ENCODE data around the gene FADS2. TPM values are rescaled to one million over a fixed set of nuclear protein-coding genes. Genes with fewer than 3 reads are reported as not detected.

Gene FADS2
- 19.3 and 23.1 TPM in 2 replicates for total RNA-seq (2014; rRNA removed; shearing (Covaris generic))
- 72.9 and 89.1 TPM in 2 replicates for polyA plus RNA-seq (2014; cell fraction: nucleus; rRNA removed)

GRCh38 chr11:61827571-61828378 is at the start of gene FADS2:
Gene FADS2, plus strand, starts transcription at chr11:61828300. Its CDS starts 91 bp downstream, at chr11:61828391.
- DNase-seq (ENCODE audit: extremely low read depth, low read depth): no peak

DNA sequence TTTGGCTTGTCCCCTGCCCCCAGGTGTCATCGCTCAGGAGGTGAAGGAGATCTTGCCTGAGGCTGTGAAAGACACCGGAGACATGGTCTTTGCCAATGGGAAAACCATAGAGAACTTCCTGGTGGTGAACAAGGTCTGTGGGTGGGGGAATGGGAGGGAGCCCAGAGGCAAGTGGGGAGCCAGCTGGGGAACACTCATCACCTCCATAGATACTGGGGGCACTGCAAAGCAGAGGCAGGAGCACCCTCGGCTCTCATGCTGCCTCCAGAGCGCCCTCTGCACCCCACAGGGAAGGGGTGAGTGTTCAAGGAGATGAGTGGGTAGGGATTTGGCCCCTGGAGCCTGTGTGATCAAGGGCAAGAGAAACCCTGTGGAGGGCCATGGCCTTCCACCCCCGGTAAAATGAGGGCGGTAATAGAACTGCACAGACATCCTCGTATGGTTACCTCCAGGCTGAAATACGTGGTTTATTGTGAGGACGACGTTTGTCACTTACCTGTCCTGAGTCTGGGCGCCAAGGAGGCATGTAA is 49.7 kb upstream of the FADS2 start:
- no peak for DNase-seq (ENCODE audit: extremely low read depth, low read depth)

GRCh38 chr11:61778920-61779650 is 49.0 kb upstream of the FADS2 start:
- no peak for DNase-seq (ENCODE audit: extremely low read depth, low read depth)

DNA sequence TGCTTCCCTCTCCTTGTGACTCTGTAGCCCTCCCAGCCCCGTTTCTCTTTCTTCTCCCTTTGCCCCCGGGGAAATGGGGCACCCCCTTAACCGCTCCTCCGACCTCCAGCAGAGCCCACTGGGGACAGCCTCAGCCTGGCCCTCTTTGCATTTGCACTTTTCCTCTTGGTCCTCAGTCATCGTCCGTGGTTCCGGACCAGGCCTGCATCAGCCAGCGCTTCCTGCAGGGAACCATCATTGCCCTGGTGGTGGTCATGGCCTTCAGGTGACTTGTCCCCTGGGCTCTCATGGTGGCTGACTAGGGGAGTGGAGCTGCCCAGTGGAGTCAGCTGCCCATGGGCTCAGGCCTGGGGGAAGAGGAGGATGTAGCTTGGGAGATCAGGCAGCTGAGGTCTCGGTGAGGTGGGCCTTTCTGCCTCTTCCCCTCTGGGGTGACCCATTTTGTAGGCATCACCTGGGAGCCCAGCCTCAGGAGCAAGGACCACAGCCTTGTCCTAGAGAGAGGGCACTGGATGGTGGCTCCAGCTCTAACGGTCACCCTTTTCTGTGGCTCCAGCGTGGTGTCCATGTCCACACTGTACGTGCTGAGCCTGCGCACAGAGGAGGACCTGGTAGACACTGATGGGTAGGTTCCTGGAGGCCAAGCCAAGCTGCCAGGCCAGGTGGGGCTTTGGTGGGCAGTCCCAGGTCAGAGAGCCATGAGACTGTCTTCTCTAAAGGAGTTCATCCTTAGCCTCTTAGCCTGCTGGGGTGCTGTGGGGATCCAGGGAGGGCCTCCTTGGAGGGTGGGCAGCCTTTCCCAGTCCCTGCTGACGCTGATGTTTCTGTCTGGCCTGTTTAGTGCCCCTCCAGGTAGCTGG is 48.2 kb upstream of the FADS2 start:
- DNase-seq (ENCODE audit: extremely low read depth, low read depth): no peak

DNA sequence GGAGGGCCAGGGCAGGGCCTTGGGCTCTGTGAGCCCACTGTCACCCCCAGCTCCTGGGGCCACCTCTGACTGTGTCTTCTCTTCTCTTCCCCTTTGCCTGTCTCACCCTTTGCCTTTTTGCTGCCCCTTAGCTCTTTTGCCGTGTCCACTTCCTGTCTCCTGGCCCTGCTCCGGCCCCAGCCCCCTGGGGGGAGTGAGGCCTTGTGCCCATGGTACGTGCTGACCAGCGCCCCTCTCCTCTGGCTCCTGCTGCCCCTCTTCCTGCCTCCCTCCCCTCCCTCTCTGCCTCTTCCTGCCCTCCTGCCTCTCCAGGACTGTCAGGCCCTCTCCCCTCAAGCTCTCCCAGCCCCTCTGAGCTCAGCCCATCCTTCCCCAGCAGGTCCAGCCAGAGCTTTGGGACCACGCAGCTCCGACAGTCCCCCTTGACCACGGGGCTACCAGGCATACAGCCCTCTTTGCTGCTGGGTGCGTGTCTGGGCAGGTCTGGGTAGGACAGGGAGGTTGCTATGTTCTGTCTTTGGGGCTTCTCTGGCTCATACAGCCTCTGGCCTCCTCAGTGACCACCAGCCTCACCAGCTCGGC is 47.4 kb upstream of the FADS2 start:
- no peak for DNase-seq (ENCODE audit: extremely low read depth, low read depth)

DNA sequence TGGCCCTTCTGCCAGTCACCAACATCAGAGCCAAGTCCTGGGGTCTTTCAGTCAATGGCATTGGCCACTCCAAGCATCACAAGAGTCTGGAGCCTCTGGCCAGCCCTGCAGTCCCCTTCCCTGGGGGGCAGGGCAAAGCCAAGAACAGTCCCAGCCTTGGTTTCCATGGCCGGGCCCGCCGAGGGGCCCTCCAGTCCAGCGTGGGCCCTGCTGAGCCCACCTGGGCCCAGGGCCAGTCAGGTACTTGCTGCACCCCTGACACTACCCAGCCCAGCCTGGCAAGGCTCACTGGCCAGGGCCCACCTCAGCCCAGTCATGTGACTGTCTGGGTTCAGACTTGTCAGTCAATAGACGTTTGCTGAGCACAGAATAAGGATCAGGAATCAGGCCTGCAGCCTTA is 46.5 kb upstream of the FADS2 start:
- DNase-seq (ENCODE audit: extremely low read depth, low read depth): no peak

DNA sequence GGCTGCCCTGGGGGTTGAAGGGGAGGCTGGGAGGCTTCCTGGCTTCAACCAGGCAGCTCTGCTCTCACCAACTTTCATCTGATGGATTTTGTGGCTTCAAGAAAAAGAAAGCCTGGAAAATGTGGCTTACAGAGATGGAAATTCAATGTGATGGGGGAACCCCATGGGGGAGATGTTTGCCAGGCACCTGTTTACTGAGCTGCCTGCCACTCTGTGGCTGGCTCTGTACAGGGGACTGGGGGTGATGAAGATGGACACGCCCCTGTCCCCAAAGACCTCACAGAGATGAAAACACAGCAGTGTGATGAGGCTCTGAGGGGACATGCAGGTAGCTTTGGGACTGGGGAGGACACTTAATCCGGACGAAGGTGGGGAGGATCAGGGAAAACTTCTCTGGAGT is 45.8 kb upstream of the FADS2 start:
- DNase-seq (ENCODE audit: extremely low read depth, low read depth): no peak

DNA sequence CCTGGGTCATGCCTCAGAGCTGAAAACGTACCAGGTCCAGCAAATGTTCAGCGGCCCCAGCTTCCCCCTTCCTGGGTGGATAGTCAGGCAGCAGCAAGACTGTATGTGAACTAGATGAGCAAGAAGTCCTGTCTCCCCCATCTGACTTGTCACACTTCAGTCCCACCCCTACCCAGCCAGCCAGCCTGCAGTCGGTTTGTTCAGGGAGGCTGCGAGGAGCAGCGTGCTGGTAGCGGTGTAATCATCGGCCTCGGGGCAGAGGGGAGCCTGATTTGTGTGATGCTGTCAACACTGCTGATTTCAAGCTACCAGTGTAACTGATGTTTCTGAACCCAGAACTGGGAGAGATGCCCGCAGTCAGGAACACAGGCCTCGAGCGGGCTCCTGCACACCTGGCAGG is 45.3 kb upstream of the FADS2 start:
- DNase-seq (ENCODE audit: extremely low read depth, low read depth): no peak

- no peak for DNase-seq (ENCODE audit: extremely low read depth, low read depth)
Observed at GRCh38 chr11:61783717-61784505, 44.2 kb upstream of the FADS2 start.

DNA sequence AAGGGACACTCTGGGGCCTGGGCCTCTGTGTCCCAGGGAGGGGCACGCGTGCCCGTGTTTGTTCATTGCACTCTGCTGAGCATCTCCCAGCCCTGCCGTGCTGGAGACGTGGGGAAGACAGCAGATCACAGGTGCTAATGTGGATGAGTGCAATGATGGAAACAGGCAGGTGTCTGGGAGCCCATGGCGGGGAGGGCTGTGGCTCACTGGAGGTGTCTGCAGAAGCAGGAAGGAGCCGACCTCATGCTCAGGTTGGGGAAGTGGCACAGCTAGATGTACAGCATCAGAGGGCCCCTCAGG is 43.6 kb upstream of the FADS2 start:
- no peak for DNase-seq (ENCODE audit: extremely low read depth, low read depth)

GRCh38 chr11:61785837-61786402 is 42.2 kb upstream of the FADS2 start:
- no peak for DNase-seq (ENCODE audit: extremely low read depth, low read depth)

DNA sequence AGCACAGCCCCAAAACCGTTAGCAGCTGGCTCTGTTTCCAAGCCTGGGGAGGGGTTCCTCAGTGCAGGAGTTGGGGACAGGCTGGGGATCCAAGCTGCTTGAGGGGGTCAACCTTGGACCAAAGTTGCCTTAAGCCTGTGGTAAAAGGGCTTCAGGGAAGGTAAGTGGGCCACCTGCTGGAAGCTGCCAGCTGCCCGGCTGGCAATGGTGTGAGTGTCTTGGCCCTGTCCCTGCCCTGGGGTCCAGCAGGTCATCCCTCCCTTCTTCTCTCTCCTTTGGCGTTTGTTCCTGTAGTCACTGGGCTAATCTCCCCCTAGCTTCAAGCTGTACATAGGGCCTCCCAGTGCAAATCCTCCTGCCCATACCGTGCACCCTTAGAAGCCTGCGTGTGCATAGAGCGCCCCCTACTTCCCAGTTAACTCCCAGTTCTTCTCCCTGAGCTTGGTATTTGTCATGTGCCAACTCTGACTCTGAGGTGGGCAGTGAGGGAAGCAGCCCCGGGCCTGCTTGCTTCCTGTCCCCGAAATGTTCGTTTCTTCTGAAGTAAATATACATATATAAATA is 40.1 kb upstream of the FADS2 start:
- DNase-seq (ENCODE audit: extremely low read depth, low read depth): peak; percentile 26

GRCh38 chr11:61791737-61792309 is 36.3 kb upstream of the FADS2 start:
- peak; percentile 58 for DNase-seq (ENCODE audit: extremely low read depth, low read depth)

DNA sequence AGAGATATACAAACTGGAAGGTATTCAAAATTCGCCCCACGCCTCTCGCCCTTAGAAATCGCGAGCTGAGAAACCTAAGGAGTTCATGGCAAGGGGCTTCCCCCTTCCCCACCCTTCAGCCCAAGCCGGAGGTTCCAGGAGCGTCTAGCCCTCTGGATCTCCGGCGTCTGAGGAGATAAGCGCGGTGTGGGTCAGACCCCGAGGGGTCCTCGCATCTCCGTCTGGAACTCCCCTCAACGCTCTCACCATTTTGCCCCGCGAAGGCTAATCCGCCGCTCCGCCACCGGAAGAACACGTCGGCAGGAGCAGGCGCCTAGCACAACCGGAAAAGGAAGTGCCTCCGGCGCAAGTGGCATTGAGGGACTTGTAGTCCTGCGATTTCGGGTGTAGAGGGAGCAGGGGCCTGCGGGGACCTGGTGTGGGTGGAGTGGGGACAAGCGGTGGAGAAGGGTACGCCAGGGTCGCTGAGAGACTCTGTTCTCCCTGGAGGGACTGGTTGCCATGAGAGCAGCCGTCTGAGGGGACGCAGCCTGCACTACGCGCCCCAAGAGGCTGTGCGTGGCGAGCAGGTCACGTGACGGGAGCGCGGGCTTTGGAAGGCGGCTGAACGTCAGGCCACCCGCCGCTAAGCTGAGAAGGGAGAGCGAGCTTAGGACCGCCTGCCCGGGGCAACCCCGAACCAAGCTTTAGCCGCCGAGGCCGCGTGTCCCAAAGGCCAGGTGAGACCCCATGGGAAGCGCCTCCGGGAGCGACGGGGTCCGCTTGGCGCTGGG is 35.6 kb upstream of the FADS2 start, which contains the start of the genes FEN1 and TMEM258:
Gene FEN1, plus strand, starts transcription at position 602 of the 773 bp plus-strand sequence. CDS start 2,451 bp downstream, outside the sequence.
Gene TMEM258, minus strand, starts transcription at position 290 of the 773 bp plus-strand sequence. Its CDS starts 41 bp downstream, at position 249.
- peak; percentile 83 for DNase-seq (ENCODE audit: extremely low read depth, low read depth)

DNA sequence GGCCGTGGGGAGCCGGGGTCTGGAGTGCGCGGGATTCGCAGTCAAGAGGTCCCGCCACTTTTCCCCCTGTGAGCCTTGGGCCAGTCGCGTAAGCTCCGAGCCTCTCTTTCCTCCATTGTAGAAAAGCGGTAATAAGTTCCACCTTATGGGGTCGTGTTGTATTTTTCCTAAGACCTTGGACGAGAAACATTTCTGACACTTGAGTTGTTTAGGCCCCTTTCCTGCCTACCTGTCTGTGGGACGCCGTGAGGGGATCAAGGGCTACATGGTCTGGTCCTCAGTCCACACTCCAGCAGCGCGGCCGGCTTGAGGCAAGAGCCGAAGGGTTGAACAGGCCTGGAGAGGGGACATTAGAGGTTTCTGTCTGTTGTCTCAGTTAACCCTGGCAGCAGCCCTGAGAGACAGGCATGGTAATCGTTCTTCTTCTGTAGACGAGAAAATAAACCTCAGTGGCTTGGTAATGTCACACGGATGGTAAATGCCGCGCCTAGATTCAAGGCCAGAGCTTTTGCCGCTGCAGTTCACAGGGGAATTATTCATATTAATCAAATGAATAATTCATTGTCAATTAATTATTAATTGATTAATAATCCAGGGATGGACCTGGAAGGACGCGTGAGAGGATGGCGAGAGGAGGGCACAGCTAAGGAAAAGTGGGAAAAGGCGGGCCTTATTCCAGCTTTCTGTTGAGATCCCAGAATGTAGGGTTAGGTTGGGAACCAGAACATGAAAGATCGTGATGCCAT is 34.8 kb upstream of the FADS2 start:
- DNase-seq (ENCODE audit: extremely low read depth, low read depth): no peak

GRCh38 chr11:61793829-61794204 is 34.3 kb upstream of the FADS2 start:
- DNase-seq (ENCODE audit: extremely low read depth, low read depth): no peak

DNA sequence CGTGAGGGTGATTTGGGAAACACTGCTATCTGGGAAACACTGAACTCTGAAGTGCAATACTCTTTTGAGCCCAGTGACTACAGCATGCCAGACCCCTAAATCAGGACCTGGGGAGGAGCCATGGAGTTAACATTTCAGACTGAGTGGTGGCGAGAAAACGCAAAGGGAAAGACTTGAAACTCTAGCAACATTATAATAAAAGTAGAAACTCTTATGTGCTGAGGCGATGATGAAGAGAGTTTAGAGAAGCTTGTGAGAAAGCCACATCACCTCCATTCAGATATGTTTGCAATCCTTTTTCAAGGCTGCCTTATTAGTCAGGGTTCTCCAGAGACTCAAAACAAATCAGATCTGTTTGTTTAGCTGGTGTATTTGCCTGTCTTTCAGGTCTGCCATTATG is 33.5 kb upstream of the FADS2 start:
- no peak for DNase-seq (ENCODE audit: extremely low read depth, low read depth)
